ENCODE measurements around the gene POMT1. TPM values are rescaled to one million over a fixed set of nuclear protein-coding genes. Genes with fewer than 3 reads are reported as not detected.

Gene POMT1
- total RNA-seq, 4 donors from 2014 or later: 33.3 to 45.9 (median 38.0) TPM

DNA sequence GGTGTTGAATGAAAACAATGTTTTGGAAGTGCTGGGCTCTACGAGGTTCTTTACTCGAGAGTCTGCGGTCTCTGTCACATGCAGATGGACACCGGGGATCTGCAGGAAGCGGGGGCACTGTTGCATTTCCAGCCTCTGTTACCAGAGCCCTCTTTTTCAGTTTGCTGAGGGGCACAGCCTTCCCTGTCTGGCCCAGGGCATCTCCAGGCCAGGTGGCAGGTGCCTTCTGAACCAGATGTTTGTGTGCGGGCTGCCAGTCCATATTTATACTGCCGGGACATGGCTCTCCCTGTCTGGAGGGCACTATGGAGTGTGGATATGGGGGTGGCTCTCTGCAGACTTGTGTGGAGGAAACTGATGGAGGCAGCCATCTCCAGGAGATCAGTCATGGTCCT, 18.7 kb upstream of the POMT1 start:
- H3K27me3 ChIP-seq: no peaks in the 10 kb centered on the region
- H3K36me3 ChIP-seq: peaks cover 11 to 99% (median 72%) of the 10 kb centered on the region in 3 donors
- no peak overlapping the region for H3K27ac ChIP-seq
- TF ChIP-seq EP300 (IDR thresholded peaks at IDR 0.05): no peak
- no peak for TF ChIP-seq POLR2A (IDR thresholded peaks at IDR 0.05)
- TF ChIP-seq, protein P1, sequence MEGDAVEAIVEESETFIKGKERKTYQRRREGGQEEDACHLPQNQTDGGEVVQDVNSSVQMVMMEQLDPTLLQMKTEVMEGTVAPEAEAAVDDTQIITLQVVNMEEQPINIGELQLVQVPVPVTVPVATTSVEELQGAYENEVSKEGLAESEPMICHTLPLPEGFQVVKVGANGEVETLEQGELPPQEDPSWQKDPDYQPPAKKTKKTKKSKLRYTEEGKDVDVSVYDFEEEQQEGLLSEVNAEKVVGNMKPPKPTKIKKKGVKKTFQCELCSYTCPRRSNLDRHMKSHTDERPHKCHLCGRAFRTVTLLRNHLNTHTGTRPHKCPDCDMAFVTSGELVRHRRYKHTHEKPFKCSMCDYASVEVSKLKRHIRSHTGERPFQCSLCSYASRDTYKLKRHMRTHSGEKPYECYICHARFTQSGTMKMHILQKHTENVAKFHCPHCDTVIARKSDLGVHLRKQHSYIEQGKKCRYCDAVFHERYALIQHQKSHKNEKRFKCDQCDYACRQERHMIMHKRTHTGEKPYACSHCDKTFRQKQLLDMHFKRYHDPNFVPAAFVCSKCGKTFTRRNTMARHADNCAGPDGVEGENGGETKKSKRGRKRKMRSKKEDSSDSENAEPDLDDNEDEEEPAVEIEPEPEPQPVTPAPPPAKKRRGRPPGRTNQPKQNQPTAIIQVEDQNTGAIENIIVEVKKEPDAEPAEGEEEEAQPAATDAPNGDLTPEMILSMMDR (IDR thresholded peaks at IDR 0.05): no peak
- 88 to 96% methylated on average over 7 of the region's 7 CpGs for WGBS, 2 donors
- H3K4me1 ChIP-seq: no peaks in the 10 kb centered on the region
- H3K4me3 ChIP-seq: no peak overlapping the region
- DNase-seq (ENCODE audit: low spot score in 2 of 2): no peak
- H3K9me3 ChIP-seq: no peaks in the 10 kb centered on the region

DNA sequence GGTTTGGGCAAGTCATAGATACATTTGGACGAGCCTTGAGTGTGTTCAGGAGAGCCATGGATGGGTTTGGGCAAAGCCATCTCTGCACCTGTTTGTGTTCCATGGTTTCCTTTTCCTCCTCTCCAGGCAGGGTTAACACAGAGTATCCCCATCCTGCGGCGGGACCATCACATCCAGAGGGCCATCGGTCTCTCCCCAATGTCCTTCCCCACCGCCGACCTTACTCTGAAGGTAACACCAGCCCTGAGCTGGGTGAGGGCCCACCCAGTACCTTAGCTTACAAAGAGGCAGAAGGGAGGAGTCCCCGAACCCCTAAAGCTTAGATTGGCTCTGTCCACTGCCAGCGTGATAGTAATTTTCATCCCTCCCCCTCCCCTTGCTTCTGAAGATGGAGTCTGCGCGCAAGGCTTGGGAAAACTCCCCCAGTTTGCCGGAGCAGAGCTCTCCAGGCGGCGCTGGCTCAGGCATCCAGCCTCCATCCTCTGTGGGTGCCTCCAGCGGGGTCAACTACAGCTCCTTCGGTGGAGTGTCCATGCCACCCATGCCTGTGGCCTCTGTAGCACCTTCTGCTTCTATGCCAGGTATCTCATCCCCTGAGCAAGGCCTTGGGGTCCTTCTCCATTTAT, 18.0 kb upstream of the POMT1 start:
- no peaks in the 10 kb centered on the region for H3K27me3 ChIP-seq
- H3K27ac ChIP-seq: no peak overlapping the region
- DNase-seq (ENCODE audit: low spot score in 2 of 2): no peak
- no peaks in the 10 kb centered on the region for H3K9me3 ChIP-seq
- TF ChIP-seq POLR2A (IDR thresholded peaks at IDR 0.05) (no peak), EP300 (IDR thresholded peaks at IDR 0.05) (no peak)
- H3K4me3 ChIP-seq: no peak overlapping the region
- H3K36me3 ChIP-seq: peaks cover 11 to 99% (median 76%) of the 10 kb centered on the region in 3 donors
- no peaks in the 10 kb centered on the region for H3K4me1 ChIP-seq
- WGBS, 2 donors: 94 to 95% methylated on average over 15 of the region's 15 CpGs

DNA sequence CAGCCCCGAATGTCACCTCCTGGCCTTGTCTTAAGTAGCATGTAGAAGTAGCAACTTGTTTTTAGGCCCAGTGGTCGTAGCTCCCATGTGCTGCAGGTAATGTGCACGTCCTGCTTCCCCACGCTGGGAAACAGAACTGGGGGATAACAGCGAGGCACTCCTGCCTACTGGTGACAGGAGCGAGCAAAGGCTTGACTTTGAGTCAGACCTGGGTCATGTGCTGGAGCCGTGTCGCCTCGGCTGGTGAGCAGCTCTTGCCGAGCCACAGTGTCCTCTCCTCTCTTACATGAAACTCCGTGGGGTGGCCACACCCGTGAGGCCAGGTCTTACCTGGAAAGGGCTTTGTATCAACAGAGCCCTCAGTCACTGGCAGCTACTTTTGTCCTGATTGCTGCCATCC, 17.5 kb upstream of the POMT1 start:
- TF ChIP-seq, protein P1 (IDR thresholded peaks at IDR 0.05): no peak
- TF ChIP-seq POLR2A (IDR thresholded peaks at IDR 0.05) (no peak), EP300 (IDR thresholded peaks at IDR 0.05) (no peak)
- Histone ChIP-seq H3K27ac (no peak overlapping the region), H3K4me3 (no peak overlapping the region), H3K4me1 (no peaks in the 10 kb centered on the region), H3K9me3 (no peaks in the 10 kb centered on the region), H3K36me3 (peaks cover 11 to 99% (median 76%) of the 10 kb centered on the region in 3 donors), H3K27me3 (no peaks in the 10 kb centered on the region)
- WGBS, 2 donors: 85 to 93% methylated on average over 9 of the region's 12 CpGs
- no peak for DNase-seq (ENCODE audit: low spot score in 2 of 2)

DNA sequence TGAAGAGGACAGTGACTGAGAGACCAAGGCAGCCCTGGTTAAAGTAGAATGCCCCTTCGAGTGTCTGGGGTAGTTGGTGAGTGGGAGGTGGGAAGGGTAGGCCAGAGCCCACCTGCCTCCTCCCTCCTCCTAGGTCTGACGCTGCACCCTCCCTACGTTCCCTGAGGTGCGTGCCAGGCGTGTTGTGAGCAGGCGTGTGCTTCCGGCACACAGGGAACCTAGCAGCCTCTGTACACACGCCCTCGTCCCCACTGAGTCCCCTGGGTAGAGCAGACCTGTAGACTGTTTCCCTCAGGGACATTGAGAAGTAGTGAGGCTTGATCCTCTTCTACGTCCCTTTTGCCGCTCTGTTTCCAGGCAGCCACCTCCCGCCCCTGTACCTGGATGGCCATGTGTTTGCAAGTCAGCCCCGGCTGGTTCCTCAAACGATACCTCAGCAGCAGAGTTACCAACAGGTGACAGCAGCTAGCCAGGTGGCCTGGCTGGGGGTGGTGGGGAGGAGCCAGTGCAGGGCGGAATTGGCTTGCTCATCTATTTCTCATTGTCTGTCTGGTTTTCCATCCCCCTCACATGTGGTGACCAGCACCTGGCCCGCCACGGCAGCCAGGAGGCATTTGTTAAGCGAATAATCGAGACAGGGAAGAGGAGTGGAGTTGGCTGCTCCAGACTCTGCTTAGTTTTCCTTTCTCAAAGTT, 16.8 kb upstream of the POMT1 start:
- H3K9me3 ChIP-seq: no peaks in the 10 kb centered on the region
- no peak overlapping the region for H3K27ac ChIP-seq
- no peaks in the 10 kb centered on the region for H3K4me1 ChIP-seq
- no peak for DNase-seq (ENCODE audit: low spot score in 2 of 2)
- peaks cover 11 to 99% (median 70%) of the 10 kb centered on the region in 3 donors for H3K36me3 ChIP-seq
- H3K27me3 ChIP-seq: no peaks in the 10 kb centered on the region
- TF ChIP-seq, protein P1 (IDR thresholded peaks at IDR 0.05): no peak
- TF ChIP-seq POLR2A (IDR thresholded peaks at IDR 0.05): no peak
- TF ChIP-seq EP300 (IDR thresholded peaks at IDR 0.05): no peak
- WGBS, 2 donors: 83 to 90% methylated on average over 19 of the region's 19 CpGs
- no peak overlapping the region for H3K4me3 ChIP-seq

DNA sequence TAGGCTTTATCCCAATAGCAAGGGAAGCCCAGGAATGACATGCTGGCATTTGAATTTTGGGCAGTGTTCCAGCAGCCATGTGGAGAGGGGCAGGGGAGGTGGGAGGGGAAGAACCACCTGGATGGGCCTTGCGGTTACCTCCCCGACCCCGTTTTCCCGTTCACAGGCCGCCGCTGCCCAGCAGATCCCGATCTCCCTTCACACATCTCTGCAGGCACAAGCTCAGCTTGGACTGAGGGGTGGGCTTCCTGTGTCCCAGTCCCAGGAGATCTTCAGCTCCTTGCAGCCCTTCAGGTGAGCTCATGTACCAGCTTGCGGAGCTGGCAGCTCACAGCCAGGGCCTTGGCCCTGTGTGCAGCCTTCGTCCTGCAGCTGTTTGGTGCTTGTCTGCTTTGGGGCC, 15.7 kb upstream of the POMT1 start:
- DNase-seq (ENCODE audit: low spot score in 2 of 2): no peak
- Histone ChIP-seq H3K27me3 (no peaks in the 10 kb centered on the region), H3K9me3 (no peaks in the 10 kb centered on the region), H3K4me1 (no peaks in the 10 kb centered on the region), H3K4me3 (no peak overlapping the region), H3K27ac (no peak overlapping the region), H3K36me3 (peaks cover 8 to 100% (median 71%) of the 10 kb centered on the region in 3 donors)
- no peak for TF ChIP-seq POLR2A (IDR thresholded peaks at IDR 0.05)
- TF ChIP-seq, protein P1 (IDR thresholded peaks at IDR 0.05): no peak
- TF ChIP-seq EP300 (IDR thresholded peaks at IDR 0.05): no peak
- WGBS, 2 donors: 90 to 93% methylated on average over 7 to 9 of the region's 9 CpGs
